Colonic mucosa (tissue), 4 donors: Measurements from ENCODE around the gene INAFM2. TPM values are rescaled to one million over a fixed set of nuclear protein-coding genes. Genes with fewer than 3 reads are reported as not detected.
A peak's percentile ranks its signal among the peaks of the same experiment; 100 is the strongest.

ENCODE experiments used
- DNase-seq: peaks from one replicate; pipeline ENCODE4 v3.0.0-alpha.2; 2020
- H3K27ac ChIP-seq: fragments of 200-600 bp; one replicate; pipeline ENCODE4 v1.8.0; 2021
- H3K27me3 ChIP-seq: fragments of 200-600 bp; one replicate; pipeline ENCODE4 v1.8.0; 2021
- H3K36me3 ChIP-seq: fragments of 200-600 bp; one replicate; pipeline ENCODE4 v1.8.0; 2021
- H3K4me1 ChIP-seq: fragments of 200-600 bp; one replicate; pipeline ENCODE4 v1.8.0; 2021; ENCODE audit warnings: mild to moderate bottlenecking
- H3K4me3 ChIP-seq: fragments of 200-600 bp; one replicate; pipeline ENCODE4 v1.8.0; 2021
- H3K9ac ChIP-seq, 2 donors: one replicate each; pipeline ENCODE4 v1.7.0; 2013; ENCODE audit warnings: control low read depth in 2 of 2, low read depth in 2 of 2, low read length in 2 of 2
- H3K9me3 ChIP-seq: fragments of 200-600 bp; one replicate; pipeline ENCODE4 v1.8.0; 2021
- CTCF ChIP-seq: fragments of 200-600 bp; IDR thresholded peaks from one replicate; pipeline ENCODE4 v1.8.0; 2022; ENCODE audit warnings: antibody characterized with exemption, mild to moderate bottlenecking
- intact Hi-C: fragments of 100-400 bp; cut with DNase I; formaldehyde crosslinking; loops from one replicate; pipeline ENCODE4 v1.14.1; 2022
- total RNA-seq, 2 donors: library from RNA; stranded (reverse); fragmentation: NEBNext Ultra II Directional in 1 of 2; extraction: Animal tissue kit (Norgen Biotek cat#: 25700) in 1 of 2; gene quantifications; one replicate each; pipeline ENCODE4 v1.2.1, GENCODE V29; 2021
- donor health status: healthy.
- donor health status: DM: no; HTN: no; CAD: no.
- donor health status: DM: no; HTN: no; CAD: no.

The INAFM2 gene
- total RNA-seq, 2 donors from 2014 or later: 10.8 to 28.6 TPM

DNA sequence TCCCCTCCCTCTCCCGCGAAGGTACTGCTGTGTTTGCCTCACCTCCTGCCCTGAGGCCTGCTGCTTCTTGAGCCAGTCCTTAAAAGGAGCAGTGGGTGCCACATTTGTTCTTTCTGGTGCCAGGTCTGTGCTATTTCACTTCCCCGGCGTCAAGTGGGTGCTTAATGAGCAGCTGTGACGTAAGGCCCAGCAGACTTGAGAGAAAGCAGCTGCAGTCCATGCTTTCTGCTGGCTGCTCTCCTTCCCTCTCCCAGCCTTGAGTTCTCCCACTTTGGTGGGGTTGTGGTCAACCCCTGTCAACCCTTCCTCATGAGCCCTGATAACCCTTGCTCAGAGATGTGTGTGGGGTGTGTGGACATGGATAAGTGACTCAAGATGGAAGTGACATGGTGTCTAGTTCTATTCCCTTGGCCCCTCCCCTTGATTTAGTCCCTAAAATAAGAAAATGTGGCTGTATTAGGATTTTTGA, 6.9 kb downstream of the INAFM2 start:
- Histone ChIP-seq H3K4me1 (peaks cover 10% of the 10 kb centered on the region), H3K9ac (no peak overlapping the region), H3K36me3 (no peaks in the 10 kb centered on the region), H3K9me3 (no peaks in the 10 kb centered on the region), H3K4me3 (no peak overlapping the region), H3K27ac (no peak overlapping the region), H3K27me3 (no peaks in the 10 kb centered on the region)
- no peak for DNase-seq
- TF ChIP-seq CTCF: no peak
- intact Hi-C loops: no loop called here

DNA sequence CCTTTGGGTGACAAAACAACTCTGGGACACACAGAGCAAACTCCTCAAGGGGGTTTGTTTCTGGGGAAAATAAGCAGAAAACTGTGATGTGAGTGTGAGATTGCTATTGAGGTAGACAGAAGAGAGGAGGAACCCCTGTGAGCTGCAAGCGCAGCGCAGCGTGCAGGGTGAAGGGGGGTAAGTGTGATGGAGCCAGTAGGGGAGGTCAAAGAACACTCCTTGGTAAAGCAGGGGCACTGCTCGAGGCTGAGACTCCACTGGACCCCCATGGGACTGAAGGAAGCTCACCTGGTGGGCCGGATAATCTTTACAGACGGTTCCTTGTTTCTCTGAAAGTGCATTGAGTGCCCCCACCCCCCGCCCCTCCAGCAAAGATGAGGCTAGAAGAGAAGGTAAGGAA, 7.5 kb downstream of the INAFM2 start:
- no peak overlapping the region for H3K4me3 ChIP-seq
- no peak overlapping the region for H3K27ac ChIP-seq
- TF ChIP-seq CTCF: no peak
- no peak for DNase-seq
- H3K9ac ChIP-seq: no peak overlapping the region
- H3K27me3 ChIP-seq: no peaks in the 10 kb centered on the region
- intact Hi-C loops: no loop called here
- H3K9me3 ChIP-seq: no peaks in the 10 kb centered on the region
- peaks cover 10% of the 10 kb centered on the region for H3K4me1 ChIP-seq
- H3K36me3 ChIP-seq: no peaks in the 10 kb centered on the region

GRCh38 chr15:40331637-40332036, 8.1 kb downstream of the INAFM2 start:
- Histone ChIP-seq H3K36me3 (no peaks in the 10 kb centered on the region), H3K9ac (no peak overlapping the region), H3K4me1 (peaks cover 10% of the 10 kb centered on the region), H3K9me3 (no peaks in the 10 kb centered on the region), H3K4me3 (no peak overlapping the region), H3K27me3 (no peaks in the 10 kb centered on the region), H3K27ac (peak overlapping the region; percentile 6)
- no peak for TF ChIP-seq CTCF
- DNase-seq: no peak
- intact Hi-C loops: no loop called here

- Histone ChIP-seq H3K27me3 (no peaks in the 10 kb centered on the region), H3K9me3 (no peaks in the 10 kb centered on the region), H3K27ac (peak overlapping the region; percentile 6), H3K36me3 (no peaks in the 10 kb centered on the region), H3K4me3 (no peak overlapping the region), H3K9ac (no peak overlapping the region), H3K4me1 (peaks cover 11% of the 10 kb centered on the region)
- intact Hi-C loops: no loop called here
- no peak for DNase-seq
- no peak for TF ChIP-seq CTCF
Measured at GRCh38 chr15:40332113-40332781, 8.8 kb downstream of the INAFM2 start.

DNA sequence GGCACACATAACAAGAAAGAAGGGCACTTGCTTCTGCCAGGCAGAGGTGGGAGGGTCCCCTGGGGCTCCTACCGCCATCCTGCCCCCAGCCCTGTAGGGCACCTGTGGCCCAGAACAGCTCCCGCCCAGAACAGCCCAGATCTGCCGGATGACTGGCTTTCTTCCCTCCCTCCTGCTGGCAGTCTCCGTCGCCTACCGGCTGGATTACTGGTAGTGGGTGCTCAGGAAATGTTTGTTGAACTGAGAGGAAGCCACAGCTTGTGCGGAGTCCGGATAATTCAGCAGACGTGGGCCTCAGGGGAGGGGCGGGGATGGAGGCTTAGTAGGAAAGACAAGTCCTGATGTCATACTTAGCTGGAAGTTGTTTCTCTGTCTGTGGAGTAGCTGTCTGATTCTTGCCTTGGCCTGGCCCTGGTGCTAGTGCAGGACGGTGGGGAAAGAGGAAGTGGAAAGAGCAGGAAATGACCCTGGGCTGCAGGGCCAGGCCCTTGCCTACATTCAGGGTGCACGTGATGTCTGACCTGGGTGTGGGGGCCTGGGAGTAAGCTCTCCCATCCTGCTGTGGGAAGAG, 10.5 kb downstream of the INAFM2 start:
- DNase-seq: peak; percentile 47
- Histone ChIP-seq H3K9me3 (no peaks in the 10 kb centered on the region), H3K27me3 (no peaks in the 10 kb centered on the region), H3K9ac (peak overlapping the region; percentile 46 to 56), H3K4me3 (no peak overlapping the region), H3K4me1 (peaks cover 17% of the 10 kb centered on the region), H3K27ac (peak overlapping the region; percentile 76), H3K36me3 (no peaks in the 10 kb centered on the region)
- intact Hi-C loops: no loop called here
- no peak for TF ChIP-seq CTCF
